CD14-positive monocyte (primary cell): ENCODE data around the gene FOXP1. TPM values are rescaled to one million over a fixed set of nuclear protein-coding genes. Genes with fewer than 3 reads are reported as not detected.

ENCODE experiments used
- DNase-seq, 3 donors: peaks; one replicate each; pipeline ENCODE4 v3.0.0-alpha.2; 2011 to 2022
- H2AFZ ChIP-seq: 2 replicates; pipeline ENCODE4 v1.6.0; 2012; ENCODE audit warnings: mild to moderate bottlenecking, low read depth, low read length, inconsistent platforms; ENCODE audit not compliant: insufficient read depth, poor library complexity, severe bottlenecking
- H3K27ac ChIP-seq, 2 donors: 1 replicate in 1 of 2; 2 replicates in 1 of 2; pipeline ENCODE4 v1.5.1; 2012 to 2013; ENCODE audit warnings: low read length in 2 of 2, control low read depth in 1 of 2, inconsistent platforms in 1 of 2, low read depth in 1 of 2, mild to moderate bottlenecking in 1 of 2
- H3K27me3 ChIP-seq, 2 donors: one replicate each; pipeline versions ENCODE4 v1.6.0 to v1.6.1; 2011 to 2013; ENCODE audit warnings: low read length in 2 of 2; ENCODE audit not compliant: control insufficient read depth in 2 of 2, insufficient read depth in 2 of 2
- H3K36me3 ChIP-seq, 2 donors: replicated peaks in 1 of 2; 1 replicate in 1 of 2; 2 replicates in 1 of 2; pipeline versions ENCODE4 v1.5.1 to v1.6.1; 2012 to 2013; ENCODE audit warnings: low read length in 2 of 2, control low read depth in 1 of 2, inconsistent platforms in 1 of 2, mild to moderate bottlenecking in 1 of 2; ENCODE audit not compliant: insufficient read depth in 2 of 2, control insufficient read depth in 1 of 2
- H3K4me1 ChIP-seq, 2 donors: 1 replicate in 1 of 2; 2 replicates in 1 of 2; pipeline versions ENCODE4 v1.5.1 to v1.6.1; 2012 to 2013; ENCODE audit warnings: low read length in 2 of 2, control low read depth in 1 of 2, inconsistent platforms in 1 of 2, mild to moderate bottlenecking in 1 of 2, moderate library complexity in 1 of 2; ENCODE audit not compliant: insufficient read depth in 2 of 2, control insufficient read depth in 1 of 2
- H3K4me2 ChIP-seq: replicated peaks from 2 replicates; pipeline ENCODE3; 2012; ENCODE audit warnings: low read length, moderate library complexity, mild to moderate bottlenecking; ENCODE audit not compliant: poor library complexity, severe bottlenecking; ENCODE audit errors: extremely low read depth
- H3K4me3 ChIP-seq, 3 experiments: fragments of 200-600 bp in 1 of 3; sonication (generic) in 1 of 3; replicated peaks in 1 of 3; 1 replicate in 2 of 3; 2 replicates in 1 of 3; pipeline ENCODE4 v1.5.1; 2011 to 2013; ENCODE audit warnings: low read length in 3 of 3, mild to moderate bottlenecking in 3 of 3, control low read depth in 2 of 3, low read depth in 2 of 3, inconsistent platforms in 1 of 3, moderate library complexity in 1 of 3
- H3K79me2 ChIP-seq: 2 replicates; pipeline ENCODE4 v1.6.0; 2012; ENCODE audit warnings: mild to moderate bottlenecking, control low read depth, inconsistent platforms, low read length, moderate library complexity; ENCODE audit not compliant: insufficient read depth
- H3K9ac ChIP-seq: 2 replicates; pipeline ENCODE4 v1.6.0; 2017; ENCODE audit warnings: low read length, mild to moderate bottlenecking; ENCODE audit not compliant: insufficient read depth, poor library complexity, severe bottlenecking
- H3K9me3 ChIP-seq, 2 donors: replicated peaks in 1 of 2; 1 replicate in 1 of 2; 2 replicates in 1 of 2; pipeline versions ENCODE4 v1.5.1 to v1.6.1; 2012 to 2013; ENCODE audit warnings: low read length in 2 of 2, control low read depth in 1 of 2; ENCODE audit not compliant: control insufficient read depth in 1 of 2, insufficient read depth in 1 of 2
- H4K20me1 ChIP-seq: 2 replicates; pipeline ENCODE4 v1.6.0; 2012; ENCODE audit warnings: mild to moderate bottlenecking, low read length, control low read depth, moderate library complexity; ENCODE audit not compliant: insufficient read depth
- H3K27ac Mint-ChIP-seq, 7 donors: one replicate each; pipeline ENCODE4 v1.8.0; 2020; ENCODE audit warnings: mild to moderate bottlenecking in 7 of 7, mixed read lengths in 7 of 7, moderate library complexity in 6 of 7, inconsistent platforms in 2 of 7
- H3K27me3 Mint-ChIP-seq, 3 donors: one replicate each; pipeline ENCODE4 v1.8.0; 2021 to 2022; ENCODE audit warnings: low read depth in 3 of 3, mild to moderate bottlenecking in 3 of 3, mixed read lengths in 3 of 3, moderate library complexity in 3 of 3, inconsistent platforms in 1 of 3
- H3K36me3 Mint-ChIP-seq, 2 donors: one replicate each; pipeline ENCODE4 v1.8.0; 2020; ENCODE audit warnings: mixed read lengths in 2 of 2, inconsistent platforms in 1 of 2, mild to moderate bottlenecking in 1 of 2
- H3K4me1 Mint-ChIP-seq: one replicate; pipeline ENCODE4 v1.8.0; 2020; ENCODE audit warnings: mild to moderate bottlenecking, mixed read lengths
- H3K4me3 Mint-ChIP-seq, 2 donors: one replicate each; pipeline ENCODE4 v1.8.0; 2020; ENCODE audit warnings: mild to moderate bottlenecking in 2 of 2, mixed read lengths in 2 of 2, moderate library complexity in 1 of 2
- H3K9me3 Mint-ChIP-seq, 7 donors: one replicate each; pipeline ENCODE4 v1.8.0; 2020 to 2022; ENCODE audit warnings: mixed read lengths in 7 of 7, mild to moderate bottlenecking in 6 of 7, moderate library complexity in 6 of 7, inconsistent platforms in 2 of 7
- CTCF ChIP-seq: fragments of 200-600 bp; IDR thresholded peaks from one replicate; pipeline ENCODE4 v1.8.0; 2022; ENCODE audit warnings: antibody characterized with exemption, mild to moderate bottlenecking
- WGBS: methylation state at CpG from one replicate; pipeline ENCODE4 v1.1.5; 2013; ENCODE audit warnings: missing lambda C conversion rate; ENCODE audit not compliant: insufficient coverage; 5-methylcytosine and 5-hydroxymethylcytosine counted together
- intact Hi-C, 2 donors: fragments of 100-400 bp; cut with micrococcal nuclease; formaldehyde crosslinking; loops; one replicate each; pipeline versions ENCODE4 v1.15.0 to v1.15.1; 2023
- polyA plus RNA-seq, 3 donors: library from polyadenylated mRNA; depleted of rRNA in 1 of 3; unstranded in 2 of 3; stranded (reverse) in 1 of 3; fragments of 300-500 nt in 2 of 3; fragments of >200 nt in 1 of 3; fragmentation: Illumina TruSeq in 2 of 3; gene quantifications; 1 replicate in 2 of 3; 2 replicates in 1 of 3; pipeline ENCODE4 v1.2.3, GENCODE V29; 2012 to 2021

FOXP1 gene
- polyA plus RNA-seq, 3 donors = 25.7 to 42.6 (median 27.8) TPM

- no peak overlapping the region for H3K4me3 Mint-ChIP-seq
Observed at GRCh38 chr3:71277341-71277740, 306.2 kb downstream of the FOXP1 start.

GRCh38 chr3:71276531-71276930 is 307.0 kb downstream of the FOXP1 start:
- Mint-ChIP-seq H3K4me1 (peaks cover 2% of the 10 kb centered on the region), H3K27me3 (no peaks in the 10 kb centered on the region), H3K9me3 (no peaks in the 10 kb centered on the region), H3K27ac (no peak overlapping the region), H3K36me3 (peaks cover 4 to 6% of the 10 kb centered on the region in 2 donors), H3K4me3 (no peak overlapping the region)
- Histone ChIP-seq H3K9ac (no peak overlapping the region), H3K79me2 (peaks cover 12% of the 10 kb centered on the region), H4K20me1 (peaks cover 90% of the 10 kb centered on the region), H3K4me2 (no peak overlapping the region), H3K9me3 (no peaks in the 10 kb centered on the region), H2AFZ (no peak overlapping the region), H3K36me3 (no peaks in the 10 kb centered on the region), H3K4me3 (no peak overlapping the region), H3K27ac (no peak overlapping the region), H3K27me3 (no peaks in the 10 kb centered on the region), H3K4me1 (no peaks in the 10 kb centered on the region)
- no peak for TF ChIP-seq CTCF
- intact Hi-C loops = no loop called here
- DNase-seq = no peak
- 100% methylated on average over 1 of the region's 4 CpGs for WGBS

More at GRCh38 chr3:71277341-71277740, 306.2 kb downstream of the FOXP1 start:
- H2AFZ ChIP-seq = no peak overlapping the region
- Mint-ChIP-seq H3K9me3 (no peaks in the 10 kb centered on the region), H3K27ac (peak overlapping the region in 1 of 7 donors; percentile 4), H3K4me1 (peaks cover 2% of the 10 kb centered on the region), H3K36me3 (peaks cover 0 to 6% of the 10 kb centered on the region in 2 donors), H3K27me3 (no peaks in the 10 kb centered on the region)
- no peaks in the 10 kb centered on the region for H3K9me3 ChIP-seq
- H3K4me2 ChIP-seq = no peak overlapping the region
- DNase-seq = no peak
- no peaks in the 10 kb centered on the region for H3K4me1 ChIP-seq
- 92% methylated on average over 2 of the region's 3 CpGs for WGBS
- no peak overlapping the region for H3K4me3 ChIP-seq
- H3K27me3 ChIP-seq = no peaks in the 10 kb centered on the region
- H3K27ac ChIP-seq = no peak overlapping the region
- no peaks in the 10 kb centered on the region for H3K36me3 ChIP-seq
- intact Hi-C loops = no loop called here
- H4K20me1 ChIP-seq = peaks cover 87% of the 10 kb centered on the region
- H3K79me2 ChIP-seq = peaks cover 13% of the 10 kb centered on the region
- TF ChIP-seq CTCF = no peak
- no peak overlapping the region for H3K9ac ChIP-seq
